PFSK-1 (cell line): ENCODE measurements around the gene CSN2.

ENCODE experiments used
- POLR2AphosphoS5 ChIP-seq: IDR thresholded peaks from 2 replicates; pipeline ENCODE4 v1.6.1; 2012; ENCODE audit warnings: low read depth, mild to moderate bottlenecking, control low read depth, low read length, moderate library complexity
- SIN3A ChIP-seq: IDR thresholded peaks from 2 replicates; pipeline ENCODE4 v1.6.1; 2012; ENCODE audit warnings: mild to moderate bottlenecking, low read length, moderate library complexity, borderline replicate concordance; ENCODE audit not compliant: insufficient read depth
- TAF1 ChIP-seq: IDR thresholded peaks from 2 replicates; pipeline ENCODE4 v1.6.1; 2012; ENCODE audit warnings: low read length, control low read depth, borderline replicate concordance; ENCODE audit not compliant: insufficient read depth

- no peak for TF ChIP-seq TAF1
- no peak for TF ChIP-seq POLR2AphosphoS5
- TF ChIP-seq SIN3A: no peak
Measured at GRCh38 chr4:69977582-69977981, 12.1 kb upstream of the CSN2 start.
